NK-92 (cell line): Measurements from ENCODE around the gene TADA2A.
"Not testable (repeated sequence)": the region's sequence is repeated elsewhere in the genome, so short reads cannot be mapped to it uniquely, and the experiment has no call there.

Source experiments
- DNase-seq: peaks from one replicate; lab custom pipeline; 2025; ENCODE audit not compliant: unreplicated experiment; lab: John Stamatoyannopoulos, UW

The TADA2A gene

DNA sequence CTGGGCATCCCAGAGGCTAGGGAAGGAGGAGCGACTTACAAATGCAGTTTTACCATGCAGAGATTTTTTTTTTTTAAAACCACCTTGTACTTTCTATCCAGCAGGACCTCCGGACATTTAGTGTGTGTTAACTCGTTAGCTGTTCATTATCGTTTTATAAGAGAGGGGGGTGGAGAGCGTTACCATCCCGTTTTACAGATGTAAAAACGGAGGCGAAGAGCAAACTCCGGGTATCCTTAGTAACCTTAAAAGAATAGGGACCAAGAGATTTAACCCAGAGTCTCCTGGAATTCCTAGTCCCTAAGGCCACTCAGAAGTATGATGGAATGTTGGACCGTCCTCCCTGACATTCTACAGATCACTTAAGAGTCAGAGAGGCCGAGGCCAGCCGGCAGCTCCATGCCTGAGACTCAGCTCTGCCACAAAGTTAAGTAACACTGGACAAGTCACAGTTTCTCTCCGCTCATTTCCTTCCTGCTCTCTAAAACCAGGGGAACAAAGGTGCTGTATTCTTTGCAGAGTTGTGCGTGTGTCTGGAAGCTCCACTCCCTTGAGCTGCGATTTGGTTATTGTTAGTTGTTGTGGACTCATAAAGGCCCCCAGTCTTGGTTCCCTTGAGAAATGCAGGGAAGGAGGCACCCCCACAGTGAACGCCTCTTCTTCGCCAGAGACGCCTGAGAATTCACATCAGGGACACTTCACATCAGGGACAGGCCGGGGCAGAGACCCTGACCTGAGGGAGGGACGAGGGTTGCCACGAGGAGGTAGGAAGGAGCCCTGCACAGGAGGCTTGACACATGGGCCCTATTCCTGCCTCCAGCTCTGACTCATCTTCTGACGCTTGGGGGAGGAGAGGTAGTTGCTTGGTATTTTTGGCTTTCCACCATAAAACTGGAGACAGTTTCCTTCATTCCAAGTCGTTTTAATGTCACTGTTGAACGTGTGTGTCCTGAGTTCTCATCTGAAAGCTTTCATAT, 84.2 kb downstream of the TADA2A start:
- no peak for DNase-seq

- DNase-seq, result no peak
Measured at GRCh38 chr17:37492167-37492566, 85.5 kb downstream of the TADA2A start.

GRCh38 chr17:37493249-37494027, 86.8 kb downstream of the TADA2A start:
- no peak for DNase-seq

DNA sequence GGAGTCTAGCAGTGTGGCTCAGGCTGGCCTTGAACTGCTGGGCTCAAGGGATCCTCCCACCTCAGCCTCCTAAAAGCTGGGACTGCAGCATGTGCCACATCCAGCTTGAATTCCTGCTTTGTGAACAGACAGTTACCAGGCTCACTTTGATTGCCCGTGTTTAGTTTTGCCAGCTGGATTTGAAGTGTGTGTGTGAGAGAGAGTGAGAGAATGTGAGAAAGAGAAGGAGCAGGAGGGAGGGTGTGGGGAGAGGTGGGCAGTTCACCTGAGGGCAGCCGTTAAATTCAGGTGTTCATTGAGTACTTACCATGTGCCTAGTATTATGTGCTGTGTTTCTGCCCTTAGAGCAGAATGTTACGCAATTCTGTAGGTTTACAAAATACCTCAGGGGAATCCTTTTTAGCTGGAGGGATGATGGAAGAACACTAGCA, 87.7 kb downstream of the TADA2A start:
- DNase-seq, result no peak

DNA sequence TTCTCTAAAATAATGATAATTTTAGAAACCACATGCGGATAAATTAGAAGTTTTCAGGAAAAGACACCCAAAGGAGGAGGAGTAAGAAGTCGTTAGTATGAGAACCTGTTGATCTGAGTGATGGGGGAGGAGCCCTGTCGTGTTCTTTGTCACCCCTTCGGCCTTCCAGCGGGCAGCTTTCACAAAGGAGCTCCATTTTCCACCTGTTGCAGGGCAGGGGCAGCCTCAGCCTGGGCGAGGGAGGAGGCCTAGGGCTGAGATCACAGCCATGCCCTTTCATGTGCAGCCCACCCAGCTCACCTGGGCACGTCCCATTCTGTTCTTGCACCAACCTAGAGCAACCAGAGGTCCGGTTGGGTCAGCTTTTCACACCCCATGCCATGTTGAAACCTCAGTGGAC, 88.3 kb downstream of the TADA2A start:
- DNase-seq, result no peak

GRCh38 chr17:37500378-37500777, 93.7 kb downstream of the TADA2A start:
- no peak for DNase-seq

DNA sequence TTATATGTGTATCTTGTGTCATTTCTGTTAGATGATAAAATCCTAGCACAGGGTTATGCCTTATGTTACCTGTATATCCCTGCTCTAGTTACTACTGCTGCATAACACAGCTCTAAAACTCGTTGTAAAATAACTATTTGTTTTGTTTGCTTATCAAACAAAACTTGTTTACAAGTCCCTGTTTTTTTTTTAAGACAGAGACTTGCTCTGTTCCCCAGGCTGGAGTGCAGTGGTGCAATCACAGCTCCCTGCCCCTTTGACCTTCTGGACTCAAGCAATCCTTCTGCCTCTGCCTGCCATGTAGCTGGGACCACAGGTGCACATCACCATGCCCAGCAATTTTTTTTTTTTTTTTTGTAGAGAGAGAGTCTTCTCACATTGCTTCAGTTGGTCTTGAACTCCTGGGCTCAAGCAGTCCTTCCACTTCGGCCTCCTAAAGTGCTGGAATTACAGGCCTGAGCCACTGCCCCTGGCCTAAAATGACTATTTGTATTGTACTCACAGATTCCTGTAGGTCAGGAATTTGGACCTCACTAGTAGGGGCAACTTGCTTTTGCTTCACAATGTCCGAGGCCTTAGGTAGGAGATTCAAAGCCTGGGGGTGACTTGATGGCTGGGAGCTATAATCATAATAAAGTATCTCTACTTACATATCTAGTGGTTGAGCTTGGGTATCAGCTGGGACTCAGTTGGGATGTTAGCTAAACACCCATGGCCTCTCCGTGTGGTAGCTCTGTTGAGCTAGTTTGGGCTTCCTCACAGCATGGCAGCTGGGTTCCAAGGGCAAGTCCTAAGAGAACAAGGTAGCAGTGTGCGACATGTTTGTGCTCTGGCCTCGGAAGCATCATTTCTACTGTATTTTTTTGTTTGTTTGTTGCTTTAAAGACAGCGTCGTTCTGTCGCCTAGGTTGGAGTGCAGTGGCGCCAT, 95.6 kb downstream of the TADA2A start:
- DNase-seq, result no peak

- no peak for DNase-seq
Measured at GRCh38 chr17:37503148-37503547, 96.5 kb downstream of the TADA2A start.

GRCh38 chr17:37505333-37505732, 98.6 kb downstream of the TADA2A start:
- no peak for DNase-seq

DNA sequence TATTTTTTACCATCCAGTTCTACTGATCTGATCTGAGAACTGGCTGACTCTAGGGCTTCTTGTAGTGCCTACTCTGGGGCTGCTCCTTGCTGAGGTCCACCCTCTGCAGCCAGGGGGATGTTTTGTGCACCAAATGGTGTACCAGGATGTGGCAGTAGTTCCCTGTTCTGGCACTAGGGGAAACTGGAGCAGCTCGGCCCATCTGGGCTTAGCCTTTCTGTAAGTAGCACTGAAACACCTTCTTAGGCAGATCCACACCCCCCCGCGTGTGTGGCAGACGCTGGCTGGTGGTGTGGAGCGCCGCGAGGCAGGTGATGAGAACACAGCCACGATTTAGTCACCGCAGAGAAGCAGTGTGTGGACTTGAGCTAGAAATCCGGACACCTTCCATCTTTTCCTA, 100.0 kb downstream of the TADA2A start:
- DNase-seq, result no peak

- no peak for DNase-seq
Measured at GRCh38 chr17:37507111-37507510, 100.4 kb downstream of the TADA2A start.

- no peak for DNase-seq
Measured at GRCh38 chr17:37510056-37510455, 103.4 kb downstream of the TADA2A start.

- not testable (repeated sequence) for DNase-seq
Measured at GRCh38 chr17:37511642-37512041, 105.0 kb downstream of the TADA2A start.

- no peak for DNase-seq
Measured at GRCh38 chr17:37512442-37513068, 105.9 kb downstream of the TADA2A start.

GRCh38 chr17:37513711-37514110, 107.0 kb downstream of the TADA2A start:
- no peak for DNase-seq

DNA sequence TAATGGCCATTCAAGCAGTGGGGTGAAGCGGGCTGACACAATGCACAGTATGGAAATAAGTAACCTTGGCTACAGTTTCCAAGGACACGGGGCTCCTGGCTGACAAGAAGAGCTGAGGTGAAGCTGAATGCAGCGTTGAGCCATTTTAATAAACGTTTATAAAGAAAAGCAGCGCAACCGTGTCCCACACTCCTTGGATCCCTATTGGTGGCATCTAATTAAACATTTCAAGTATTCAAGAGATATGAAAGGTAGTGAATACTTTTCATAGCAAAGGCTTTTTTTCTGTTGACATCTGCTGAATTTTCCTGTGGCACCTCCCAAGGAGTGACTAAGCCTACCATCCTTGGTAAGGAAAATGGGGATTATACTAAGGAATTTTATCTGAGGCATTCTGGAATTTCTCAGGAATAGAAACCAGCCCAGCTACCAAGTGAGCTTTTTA, 109.5 kb downstream of the TADA2A start:
- DNase-seq, result no peak

DNA sequence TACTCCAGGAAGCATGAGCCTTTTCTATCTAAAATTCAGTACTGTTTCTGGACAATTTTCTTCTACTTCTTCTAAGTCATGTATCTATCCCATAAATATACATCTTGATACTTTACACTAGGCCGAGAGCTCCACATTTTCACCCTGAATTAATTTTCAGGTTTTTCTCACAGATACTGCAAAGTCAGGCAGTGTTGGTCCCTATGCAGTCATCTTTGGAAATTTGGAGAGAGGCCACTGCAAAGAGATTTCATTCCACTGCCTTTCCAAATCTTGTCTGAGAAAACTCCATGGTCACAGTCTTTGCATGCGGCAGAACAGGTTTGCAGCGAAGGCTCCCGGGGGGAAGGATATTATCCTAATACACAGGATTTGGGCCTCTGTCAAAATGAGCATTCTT, 111.2 kb downstream of the TADA2A start:
- no peak for DNase-seq

DNA sequence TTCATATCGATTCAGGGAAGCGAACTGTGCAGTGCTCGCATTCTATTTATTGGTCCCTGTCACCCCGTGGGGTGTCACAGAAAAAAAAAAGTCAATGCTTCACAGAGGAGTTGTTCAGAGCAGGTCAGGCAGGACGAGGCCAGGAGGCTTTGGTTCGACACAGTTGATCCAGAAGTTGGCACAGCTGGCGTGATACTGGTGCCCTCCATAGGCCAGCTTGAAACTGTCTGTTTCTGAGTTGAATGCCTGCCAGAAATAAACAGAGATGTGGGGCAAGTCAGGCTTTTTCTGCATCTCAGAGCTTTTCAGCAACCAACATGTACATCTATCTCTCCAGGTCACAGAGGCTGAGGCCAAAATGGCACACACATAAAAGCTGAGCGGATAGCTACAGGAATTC, 112.1 kb downstream of the TADA2A start:
- no peak for DNase-seq

GRCh38 chr17:37519251-37519985, 112.7 kb downstream of the TADA2A start:
- DNase-seq, result no peak

- no peak for DNase-seq
Measured at GRCh38 chr17:37520174-37520573, 113.5 kb downstream of the TADA2A start.
